CD14-positive monocyte (primary cell): ENCODE results near the gene PCDH8. TPM values are rescaled to one million over a fixed set of nuclear protein-coding genes. Genes with fewer than 3 reads are reported as not detected.
"Not testable (repeated sequence)": the region's sequence is repeated elsewhere in the genome, so short reads cannot be mapped to it uniquely, and the experiment has no call there.

Experiments used
- DNase-seq, 3 donors: peaks; one replicate each; pipeline ENCODE4 v3.0.0-alpha.2; 2011 to 2022
- H2AFZ ChIP-seq: 2 replicates; pipeline ENCODE4 v1.6.0; 2012; ENCODE audit warnings: mild to moderate bottlenecking, low read depth, low read length, inconsistent platforms; ENCODE audit not compliant: insufficient read depth, poor library complexity, severe bottlenecking
- H3K27ac ChIP-seq, 2 donors: 1 replicate in 1 of 2; 2 replicates in 1 of 2; pipeline ENCODE4 v1.5.1; 2012 to 2013; ENCODE audit warnings: low read length in 2 of 2, control low read depth in 1 of 2, inconsistent platforms in 1 of 2, low read depth in 1 of 2, mild to moderate bottlenecking in 1 of 2
- H3K27me3 ChIP-seq, 2 donors: one replicate each; pipeline versions ENCODE4 v1.6.0 to v1.6.1; 2011 to 2013; ENCODE audit warnings: low read length in 2 of 2; ENCODE audit not compliant: control insufficient read depth in 2 of 2, insufficient read depth in 2 of 2
- H3K36me3 ChIP-seq, 2 donors: replicated peaks in 1 of 2; 1 replicate in 1 of 2; 2 replicates in 1 of 2; pipeline versions ENCODE4 v1.5.1 to v1.6.1; 2012 to 2013; ENCODE audit warnings: low read length in 2 of 2, control low read depth in 1 of 2, inconsistent platforms in 1 of 2, mild to moderate bottlenecking in 1 of 2; ENCODE audit not compliant: insufficient read depth in 2 of 2, control insufficient read depth in 1 of 2
- H3K4me1 ChIP-seq, 2 donors: 1 replicate in 1 of 2; 2 replicates in 1 of 2; pipeline versions ENCODE4 v1.5.1 to v1.6.1; 2012 to 2013; ENCODE audit warnings: low read length in 2 of 2, control low read depth in 1 of 2, inconsistent platforms in 1 of 2, mild to moderate bottlenecking in 1 of 2, moderate library complexity in 1 of 2; ENCODE audit not compliant: insufficient read depth in 2 of 2, control insufficient read depth in 1 of 2
- H3K4me2 ChIP-seq: replicated peaks from 2 replicates; pipeline ENCODE3; 2012; ENCODE audit warnings: low read length, moderate library complexity, mild to moderate bottlenecking; ENCODE audit not compliant: poor library complexity, severe bottlenecking; ENCODE audit errors: extremely low read depth
- H3K4me3 ChIP-seq, 3 experiments: fragments of 200-600 bp in 1 of 3; sonication (generic) in 1 of 3; replicated peaks in 1 of 3; 1 replicate in 2 of 3; 2 replicates in 1 of 3; pipeline ENCODE4 v1.5.1; 2011 to 2013; ENCODE audit warnings: low read length in 3 of 3, mild to moderate bottlenecking in 3 of 3, control low read depth in 2 of 3, low read depth in 2 of 3, inconsistent platforms in 1 of 3, moderate library complexity in 1 of 3
- H3K79me2 ChIP-seq: 2 replicates; pipeline ENCODE4 v1.6.0; 2012; ENCODE audit warnings: mild to moderate bottlenecking, control low read depth, inconsistent platforms, low read length, moderate library complexity; ENCODE audit not compliant: insufficient read depth
- H3K9ac ChIP-seq: 2 replicates; pipeline ENCODE4 v1.6.0; 2017; ENCODE audit warnings: low read length, mild to moderate bottlenecking; ENCODE audit not compliant: insufficient read depth, poor library complexity, severe bottlenecking
- H3K9me3 ChIP-seq, 2 donors: replicated peaks in 1 of 2; 1 replicate in 1 of 2; 2 replicates in 1 of 2; pipeline versions ENCODE4 v1.5.1 to v1.6.1; 2012 to 2013; ENCODE audit warnings: low read length in 2 of 2, control low read depth in 1 of 2; ENCODE audit not compliant: control insufficient read depth in 1 of 2, insufficient read depth in 1 of 2
- H4K20me1 ChIP-seq: 2 replicates; pipeline ENCODE4 v1.6.0; 2012; ENCODE audit warnings: mild to moderate bottlenecking, low read length, control low read depth, moderate library complexity; ENCODE audit not compliant: insufficient read depth
- H3K27ac Mint-ChIP-seq, 7 donors: one replicate each; pipeline ENCODE4 v1.8.0; 2020; ENCODE audit warnings: mild to moderate bottlenecking in 7 of 7, mixed read lengths in 7 of 7, moderate library complexity in 6 of 7, inconsistent platforms in 2 of 7
- H3K27me3 Mint-ChIP-seq, 3 donors: one replicate each; pipeline ENCODE4 v1.8.0; 2021 to 2022; ENCODE audit warnings: low read depth in 3 of 3, mild to moderate bottlenecking in 3 of 3, mixed read lengths in 3 of 3, moderate library complexity in 3 of 3, inconsistent platforms in 1 of 3
- H3K36me3 Mint-ChIP-seq, 2 donors: one replicate each; pipeline ENCODE4 v1.8.0; 2020; ENCODE audit warnings: mixed read lengths in 2 of 2, inconsistent platforms in 1 of 2, mild to moderate bottlenecking in 1 of 2
- H3K4me1 Mint-ChIP-seq: one replicate; pipeline ENCODE4 v1.8.0; 2020; ENCODE audit warnings: mild to moderate bottlenecking, mixed read lengths
- H3K4me3 Mint-ChIP-seq, 2 donors: one replicate each; pipeline ENCODE4 v1.8.0; 2020; ENCODE audit warnings: mild to moderate bottlenecking in 2 of 2, mixed read lengths in 2 of 2, moderate library complexity in 1 of 2
- H3K9me3 Mint-ChIP-seq, 7 donors: one replicate each; pipeline ENCODE4 v1.8.0; 2020 to 2022; ENCODE audit warnings: mixed read lengths in 7 of 7, mild to moderate bottlenecking in 6 of 7, moderate library complexity in 6 of 7, inconsistent platforms in 2 of 7
- WGBS: methylation state at CpG from one replicate; pipeline ENCODE4 v1.1.5; 2013; ENCODE audit warnings: missing lambda C conversion rate; ENCODE audit not compliant: insufficient coverage; 5-methylcytosine and 5-hydroxymethylcytosine counted together
- intact Hi-C, 2 donors: fragments of 100-400 bp; cut with micrococcal nuclease; formaldehyde crosslinking; loops; one replicate each; pipeline versions ENCODE4 v1.15.0 to v1.15.1; 2023
- polyA plus RNA-seq, 3 donors: library from polyadenylated mRNA; depleted of rRNA in 1 of 3; unstranded in 2 of 3; stranded (reverse) in 1 of 3; fragments of 300-500 nt in 2 of 3; fragments of >200 nt in 1 of 3; fragmentation: Illumina TruSeq in 2 of 3; gene quantifications; 1 replicate in 2 of 3; 2 replicates in 1 of 3; pipeline ENCODE4 v1.2.3, GENCODE V29; 2012 to 2021
- TF ChIP-seq, protein P1 (sequence below): fragments of 200-600 bp; IDR thresholded peaks from one replicate; pipeline ENCODE4 v1.8.0; 2022; ENCODE audit warnings: antibody characterized with exemption, mild to moderate bottlenecking

The PCDH8 gene
- polyA plus RNA-seq, 3 donors, result not detected

DNA sequence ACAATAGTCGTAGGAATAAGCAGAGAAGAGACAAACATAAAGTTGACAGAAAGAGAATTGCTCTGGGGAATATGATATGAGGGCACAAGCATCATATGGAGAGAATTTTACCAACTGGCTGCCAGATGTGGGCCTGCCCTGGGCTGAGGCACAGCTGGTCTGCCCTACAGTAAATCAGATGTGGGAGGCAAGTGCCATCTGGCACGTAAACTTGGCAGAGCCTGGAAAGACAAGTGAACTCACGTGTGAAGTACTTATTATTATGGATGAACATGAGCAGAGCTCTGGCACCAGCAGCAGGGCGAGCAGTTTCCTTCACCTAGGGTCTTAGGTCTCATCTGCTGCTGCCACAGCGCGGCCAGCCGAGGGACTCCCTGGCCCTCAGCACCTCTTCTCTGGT is 20.6 kb downstream of the PCDH8 start:
- H3K4me1 ChIP-seq, result no peaks in the 10 kb centered on the region
- H3K9me3 ChIP-seq, result no peaks in the 10 kb centered on the region
- Mint-ChIP-seq H3K27ac (no peak overlapping the region), H3K9me3 (peaks cover 0 to 6% (median 0%) of the 10 kb centered on the region in 7 donors), H3K27me3 (peaks cover 1 to 13% (median 3%) of the 10 kb centered on the region in 3 donors), H3K4me1 (no peaks in the 10 kb centered on the region), H3K4me3 (no peak overlapping the region), H3K36me3 (no peaks in the 10 kb centered on the region)
- peaks cover 0 to 5% of the 10 kb centered on the region in 2 donors for H3K27me3 ChIP-seq
- TF ChIP-seq, protein P1, sequence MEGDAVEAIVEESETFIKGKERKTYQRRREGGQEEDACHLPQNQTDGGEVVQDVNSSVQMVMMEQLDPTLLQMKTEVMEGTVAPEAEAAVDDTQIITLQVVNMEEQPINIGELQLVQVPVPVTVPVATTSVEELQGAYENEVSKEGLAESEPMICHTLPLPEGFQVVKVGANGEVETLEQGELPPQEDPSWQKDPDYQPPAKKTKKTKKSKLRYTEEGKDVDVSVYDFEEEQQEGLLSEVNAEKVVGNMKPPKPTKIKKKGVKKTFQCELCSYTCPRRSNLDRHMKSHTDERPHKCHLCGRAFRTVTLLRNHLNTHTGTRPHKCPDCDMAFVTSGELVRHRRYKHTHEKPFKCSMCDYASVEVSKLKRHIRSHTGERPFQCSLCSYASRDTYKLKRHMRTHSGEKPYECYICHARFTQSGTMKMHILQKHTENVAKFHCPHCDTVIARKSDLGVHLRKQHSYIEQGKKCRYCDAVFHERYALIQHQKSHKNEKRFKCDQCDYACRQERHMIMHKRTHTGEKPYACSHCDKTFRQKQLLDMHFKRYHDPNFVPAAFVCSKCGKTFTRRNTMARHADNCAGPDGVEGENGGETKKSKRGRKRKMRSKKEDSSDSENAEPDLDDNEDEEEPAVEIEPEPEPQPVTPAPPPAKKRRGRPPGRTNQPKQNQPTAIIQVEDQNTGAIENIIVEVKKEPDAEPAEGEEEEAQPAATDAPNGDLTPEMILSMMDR, result no peak
- WGBS, result 83% methylated on average over 4 of the region's 7 CpGs
- H3K4me2 ChIP-seq, result no peak overlapping the region
- H3K79me2 ChIP-seq, result no peaks in the 10 kb centered on the region
- H2AFZ ChIP-seq, result no peak overlapping the region
- no peak for DNase-seq
- no peak overlapping the region for H3K4me3 ChIP-seq
- H3K36me3 ChIP-seq, result no peaks in the 10 kb centered on the region
- H4K20me1 ChIP-seq, result no peaks in the 10 kb centered on the region
- H3K27ac ChIP-seq, result no peak overlapping the region
- intact Hi-C loops, result no loop called here
- H3K9ac ChIP-seq, result no peak overlapping the region

DNA sequence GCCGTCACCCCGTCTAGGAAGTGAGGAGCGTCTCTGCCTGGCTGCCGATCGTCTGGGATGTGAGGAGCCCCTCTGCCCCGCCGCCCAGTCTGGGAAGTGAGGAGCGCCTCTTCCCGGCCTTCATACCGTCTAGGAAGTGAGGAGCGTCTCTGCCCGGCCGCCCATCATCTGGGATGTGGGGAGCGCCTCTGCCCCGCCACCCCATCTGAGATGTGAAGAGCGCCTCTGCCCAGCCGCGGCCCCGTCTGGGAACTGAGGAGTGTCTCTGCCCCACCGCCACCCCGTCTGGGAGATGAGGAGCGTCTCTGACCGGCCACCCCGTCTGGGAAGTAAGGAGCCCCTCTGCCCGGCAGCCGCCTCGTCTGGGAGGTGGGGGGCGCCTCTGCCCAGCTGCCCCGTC is 30.6 kb downstream of the PCDH8 start:
- H3K9ac ChIP-seq, H3K36me3 ChIP-seq, H3K9me3 ChIP-seq, H4K20me1 ChIP-seq, H3K27ac ChIP-seq, H3K27ac Mint-ChIP-seq, H3K79me2 ChIP-seq, H3K4me2 ChIP-seq, intact Hi-C loops, H3K4me1 Mint-ChIP-seq, H2AFZ ChIP-seq, H3K4me3 Mint-ChIP-seq, H3K4me3 ChIP-seq, H3K27me3 ChIP-seq, DNase-seq, H3K36me3 Mint-ChIP-seq, H3K4me1 ChIP-seq: not testable (repeated sequence)
- Mint-ChIP-seq H3K27me3 (peaks cover 0 to 18% (median 2%) of the 10 kb centered on the region in 3 donors), H3K9me3 (peaks cover 5 to 22% (median 5%) of the 10 kb centered on the region in 7 donors)
- WGBS, result 100% methylated on average over 12 of the region's 29 CpGs
